ENCODE measurements around the gene ST6GALNAC1.

ST6GALNAC1 gene, protein sequence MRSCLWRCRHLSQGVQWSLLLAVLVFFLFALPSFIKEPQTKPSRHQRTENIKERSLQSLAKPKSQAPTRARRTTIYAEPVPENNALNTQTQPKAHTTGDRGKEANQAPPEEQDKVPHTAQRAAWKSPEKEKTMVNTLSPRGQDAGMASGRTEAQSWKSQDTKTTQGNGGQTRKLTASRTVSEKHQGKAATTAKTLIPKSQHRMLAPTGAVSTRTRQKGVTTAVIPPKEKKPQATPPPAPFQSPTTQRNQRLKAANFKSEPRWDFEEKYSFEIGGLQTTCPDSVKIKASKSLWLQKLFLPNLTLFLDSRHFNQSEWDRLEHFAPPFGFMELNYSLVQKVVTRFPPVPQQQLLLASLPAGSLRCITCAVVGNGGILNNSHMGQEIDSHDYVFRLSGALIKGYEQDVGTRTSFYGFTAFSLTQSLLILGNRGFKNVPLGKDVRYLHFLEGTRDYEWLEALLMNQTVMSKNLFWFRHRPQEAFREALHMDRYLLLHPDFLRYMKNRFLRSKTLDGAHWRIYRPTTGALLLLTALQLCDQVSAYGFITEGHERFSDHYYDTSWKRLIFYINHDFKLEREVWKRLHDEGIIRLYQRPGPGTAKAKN

DNA sequence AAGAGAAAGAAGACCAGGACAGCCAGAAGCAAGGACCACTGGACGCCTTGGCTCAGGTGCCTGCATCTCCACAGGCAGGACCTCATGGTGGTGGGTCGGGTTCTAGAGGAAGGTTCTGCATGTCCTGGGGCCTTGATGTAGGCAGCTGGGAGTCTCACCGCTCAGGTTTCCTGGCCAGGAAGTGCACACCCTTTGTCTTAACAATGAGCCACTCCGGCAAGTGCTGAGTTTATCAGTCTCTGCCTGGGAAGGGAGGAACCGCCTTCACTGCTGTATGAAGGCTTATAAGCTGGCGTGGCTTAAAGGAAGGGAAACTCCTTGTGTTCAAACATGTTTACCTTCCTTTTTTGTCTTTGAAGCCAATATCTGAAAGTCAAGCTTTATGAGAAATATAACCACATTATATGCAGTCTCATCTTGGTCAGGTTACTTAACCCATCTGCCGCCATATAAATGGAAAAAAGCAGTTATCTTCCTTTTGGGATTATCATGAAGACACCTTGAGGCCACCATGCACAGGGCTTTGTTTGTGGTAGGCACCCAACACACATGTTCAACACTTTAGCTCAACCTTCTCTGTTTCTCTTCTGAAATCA is at the start of gene ST6GALNAC1:
ST6GALNAC1 (minus strand) TSS at position 205 of the 596 bp plus-strand sequence; CDS start at position 86, 119 bp downstream.
- no peak for DNase-seq

DNA sequence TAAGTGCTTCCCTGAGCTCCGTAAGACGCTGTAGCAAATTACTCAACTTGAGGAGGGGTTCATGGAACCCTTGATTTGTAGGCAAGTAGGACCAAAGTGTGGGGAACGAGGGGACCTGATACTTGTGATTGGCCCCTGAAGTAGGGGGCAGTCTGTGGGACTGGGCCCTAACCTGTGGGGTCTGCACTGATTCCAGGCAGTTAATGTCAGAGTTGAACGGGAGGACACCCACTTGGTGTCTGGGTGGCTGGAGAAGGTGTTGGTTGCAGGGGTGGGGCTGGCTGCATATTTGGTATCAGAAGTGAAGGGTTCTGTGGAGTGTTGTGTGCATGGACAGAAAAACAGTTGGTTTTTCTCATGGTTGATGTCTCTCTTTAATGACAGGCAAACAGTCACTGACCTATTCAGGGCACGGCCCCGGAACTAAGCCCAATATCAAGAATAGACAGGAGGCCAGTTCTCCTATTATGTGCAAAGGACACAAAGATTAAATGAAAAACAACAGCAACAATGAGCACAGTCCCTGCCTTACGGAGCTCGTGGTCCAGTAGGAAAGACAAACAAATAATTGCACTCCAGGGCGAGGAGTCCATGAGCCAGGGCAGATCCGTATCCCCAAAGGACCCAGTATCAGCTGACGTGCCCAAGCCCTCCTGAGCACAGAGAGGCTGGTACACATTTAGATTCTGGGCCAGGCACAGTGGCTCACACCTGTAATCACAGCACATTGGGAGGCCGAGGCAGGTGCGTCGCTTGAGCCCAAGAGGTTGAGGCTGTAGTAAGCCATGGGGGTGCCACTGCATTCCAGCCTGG is 48.0 kb upstream of the ST6GALNAC1 start:
- DNase-seq, result no peak

DNA sequence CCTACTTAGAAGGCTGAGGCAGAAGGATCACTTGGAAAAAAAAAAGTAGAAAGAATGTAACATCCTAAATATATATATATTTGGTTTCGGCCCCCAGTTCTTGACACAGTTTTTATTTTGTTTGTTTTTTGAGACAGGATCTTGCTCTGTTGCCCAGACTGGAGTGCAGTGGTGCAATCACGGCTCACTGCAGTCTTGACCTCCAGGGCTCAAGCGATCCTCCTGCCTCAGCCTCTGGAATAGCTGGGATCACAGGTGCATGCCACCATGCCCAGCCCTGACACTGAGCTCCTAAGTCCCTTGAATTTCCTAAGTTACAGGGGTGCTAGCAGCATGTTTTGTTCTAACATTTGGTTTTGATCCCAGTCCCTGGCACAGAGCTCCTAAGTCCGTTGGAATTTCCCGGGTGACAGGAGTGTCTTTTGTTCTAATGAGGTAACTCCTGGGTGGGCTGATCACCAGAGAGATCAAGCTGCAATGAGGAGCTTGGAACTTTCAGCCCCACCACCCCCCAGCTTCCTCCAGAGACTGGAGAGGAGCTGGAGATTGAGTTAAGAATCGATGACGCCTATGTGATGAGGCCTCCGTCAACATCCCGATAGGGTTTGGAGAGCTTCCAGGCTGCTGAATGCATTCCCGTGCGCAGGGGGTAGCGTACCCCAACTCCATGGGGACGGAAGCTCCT is 47.2 kb upstream of the ST6GALNAC1 start:
- DNase-seq, result no peak

DNA sequence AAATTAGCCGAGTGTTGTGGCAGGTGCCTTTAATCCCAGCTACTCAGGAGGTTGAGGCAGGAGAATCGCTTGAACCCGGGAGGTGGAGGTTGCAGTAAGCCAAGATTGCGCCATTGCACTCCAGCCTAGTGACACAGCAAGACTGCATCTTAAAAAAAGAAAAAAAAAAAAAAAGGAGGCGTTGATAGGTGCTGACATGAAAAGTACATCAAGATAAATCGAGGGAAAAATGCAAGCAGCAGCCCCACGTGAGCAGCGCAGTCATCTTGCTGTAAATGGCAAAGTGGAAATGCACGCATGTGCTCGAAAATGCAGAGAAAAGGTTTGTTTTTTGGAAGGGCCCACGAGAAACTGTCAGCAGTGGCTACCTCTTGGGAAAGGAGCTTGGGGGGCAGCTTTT is 46.3 kb upstream of the ST6GALNAC1 start:
- DNase-seq, result no peak

DNA sequence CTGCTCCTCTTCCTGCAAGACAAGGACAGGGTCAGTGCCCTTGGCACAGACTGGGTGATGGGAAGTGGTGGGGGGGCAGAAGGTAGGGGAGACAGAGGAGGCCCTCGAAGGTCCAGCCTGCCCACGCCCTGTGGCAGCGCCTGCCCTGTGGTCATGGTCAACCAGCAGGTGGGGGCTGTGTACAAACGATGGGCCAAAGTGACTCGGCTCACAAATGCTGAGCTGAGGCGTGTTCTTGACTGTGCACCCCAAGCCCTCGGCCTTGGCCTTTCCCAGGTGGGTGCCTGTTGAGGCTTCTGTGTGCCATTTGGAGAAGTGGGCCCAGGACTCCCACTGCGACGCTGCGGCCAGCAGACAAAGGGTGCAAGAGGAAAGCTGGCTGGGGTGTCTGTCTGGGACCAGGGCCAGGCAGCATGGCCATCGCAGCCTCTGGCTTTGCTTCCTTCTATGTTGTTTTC is 44.6 kb upstream of the ST6GALNAC1 start:
- DNase-seq, result no peak

DNA sequence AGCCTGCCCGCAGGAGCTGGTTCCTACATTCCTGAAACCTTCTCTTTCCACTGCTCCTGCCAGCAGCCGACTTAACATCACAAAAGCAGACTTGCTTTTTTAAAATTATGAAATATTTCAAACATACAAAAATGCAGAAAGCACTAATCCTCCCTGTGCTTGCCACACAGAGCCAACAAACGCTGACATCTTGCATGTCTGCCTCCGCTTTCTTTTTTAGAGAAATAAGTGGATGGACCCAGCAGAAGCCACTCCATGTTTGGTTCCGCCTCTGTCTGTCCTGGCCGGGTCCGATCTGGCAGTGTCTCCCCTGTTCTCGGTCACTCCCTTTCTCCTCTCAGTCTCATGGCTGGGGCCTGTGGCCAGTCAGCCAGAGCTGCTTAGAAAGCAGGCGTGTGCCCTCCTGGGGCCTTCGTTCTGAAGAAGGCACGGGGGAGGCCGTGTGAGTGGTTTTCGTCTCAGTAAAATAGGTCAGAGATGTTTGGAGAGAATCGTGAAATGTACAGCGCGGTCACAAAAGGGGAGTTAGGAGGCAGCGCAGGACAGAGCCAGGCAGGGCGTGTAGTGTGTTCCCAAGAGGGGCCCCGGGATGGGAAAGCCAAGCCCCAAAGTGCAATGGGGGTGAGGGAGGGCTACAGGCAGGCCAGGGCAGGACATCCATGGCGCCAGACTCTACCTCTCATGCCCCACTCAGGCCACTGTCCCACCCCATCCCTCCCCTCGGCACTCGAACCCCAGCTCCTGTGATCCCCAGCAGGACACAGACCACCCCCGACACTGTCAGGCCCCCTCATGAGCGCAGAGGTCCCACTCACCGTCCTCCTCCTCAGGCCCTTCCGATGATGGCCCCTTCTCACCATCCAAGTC is 44.0 kb upstream of the ST6GALNAC1 start:
- DNase-seq, result peak; percentile 53

DNA sequence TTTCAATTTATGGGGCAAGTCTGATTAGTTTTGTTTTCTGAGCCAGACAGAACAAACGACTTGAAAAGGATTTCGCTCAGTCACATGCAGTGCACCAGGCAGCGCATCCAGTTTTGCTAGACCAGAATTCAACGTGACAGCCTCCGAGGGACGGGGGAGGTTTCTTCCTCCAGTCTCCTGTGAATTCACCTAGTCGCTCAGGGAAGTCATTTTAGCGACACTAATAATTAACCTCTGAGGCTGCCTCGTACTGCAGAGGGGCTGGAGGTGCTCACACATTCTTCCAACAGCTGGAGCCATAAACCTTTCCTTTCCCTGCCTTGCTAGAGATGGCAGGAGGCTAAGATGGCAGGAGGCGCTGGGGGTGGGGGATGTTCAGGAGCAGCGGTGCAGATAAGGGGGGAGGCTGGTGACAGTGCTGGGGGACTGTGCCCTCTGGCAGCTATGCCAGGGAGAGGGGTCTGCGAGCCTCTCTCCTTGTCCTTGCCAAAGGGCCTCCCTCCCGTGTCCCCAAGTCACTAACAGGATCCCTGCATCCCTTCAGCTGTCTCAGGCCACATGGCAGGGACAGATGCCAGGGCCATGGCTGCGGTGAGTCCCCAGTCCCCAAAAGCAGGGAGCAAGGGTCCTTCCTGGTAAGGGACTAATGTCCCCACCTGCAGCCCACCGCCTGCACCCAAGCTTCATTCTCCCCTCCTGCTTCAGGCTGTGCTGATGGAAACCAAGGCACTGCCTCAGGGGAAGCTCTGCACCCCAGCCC is 43.2 kb upstream of the ST6GALNAC1 start:
- DNase-seq, result no peak

DNA sequence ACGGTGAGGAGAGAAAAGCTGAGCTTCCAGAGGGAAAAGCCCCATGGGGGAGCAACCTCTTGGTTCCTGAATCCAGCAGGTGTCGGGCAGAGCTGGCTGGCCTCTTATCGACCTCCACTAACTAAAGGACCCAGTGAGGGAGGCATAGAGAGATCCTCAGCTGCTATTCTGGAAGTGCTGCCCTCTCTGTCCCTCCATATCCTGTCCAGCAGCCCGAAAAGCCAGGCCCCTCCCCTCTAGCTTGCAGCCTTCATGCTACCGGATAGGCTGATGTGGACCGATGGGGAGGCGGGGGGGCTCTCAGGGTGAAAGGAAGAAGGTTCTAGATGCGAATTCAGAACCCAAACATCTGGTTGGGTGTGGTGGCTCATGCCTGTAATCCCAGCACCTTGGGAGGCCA is 42.3 kb upstream of the ST6GALNAC1 start:
- no peak for DNase-seq

DNA sequence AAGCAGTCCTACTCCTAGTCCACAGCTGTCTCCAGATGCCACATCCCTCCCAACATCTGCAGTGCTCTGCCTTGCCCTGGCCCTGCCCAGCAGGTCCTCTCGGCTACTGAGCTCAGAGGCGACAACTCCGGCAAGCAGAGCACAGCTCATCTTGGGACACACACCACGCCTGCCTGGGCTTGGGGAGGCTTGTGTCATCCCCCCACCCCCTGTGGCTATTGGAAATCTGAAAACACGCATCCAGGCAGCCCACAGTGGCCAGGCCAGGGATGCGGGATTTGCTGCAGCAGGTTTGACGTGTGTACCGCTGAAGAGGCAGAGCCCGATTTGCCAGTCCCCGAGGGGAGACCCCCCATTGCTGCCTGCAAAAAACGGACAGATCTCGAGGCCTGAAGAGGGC is 41.8 kb upstream of the ST6GALNAC1 start:
- no peak for DNase-seq

DNA sequence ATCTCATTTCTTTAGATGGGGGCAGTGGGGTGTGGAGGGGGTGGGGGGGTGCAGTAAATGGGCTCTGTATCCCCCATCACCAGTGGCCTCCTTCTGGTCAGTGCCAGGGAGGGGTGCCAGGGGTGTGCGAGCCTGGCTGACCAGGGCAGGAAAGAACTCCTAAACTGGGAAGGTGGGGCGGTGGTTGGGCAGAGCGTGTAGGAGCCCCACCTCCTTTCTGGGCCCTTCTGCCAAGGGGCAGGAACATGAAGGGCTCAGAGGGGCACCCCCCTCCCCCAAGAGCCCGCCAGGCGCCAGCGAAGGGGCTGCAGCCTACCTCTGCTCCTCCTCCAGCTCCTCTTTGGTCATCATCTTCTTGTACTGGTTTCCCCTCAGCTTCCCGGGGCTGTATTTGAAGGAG is 41.2 kb upstream of the ST6GALNAC1 start:
- DNase-seq, result no peak

DNA sequence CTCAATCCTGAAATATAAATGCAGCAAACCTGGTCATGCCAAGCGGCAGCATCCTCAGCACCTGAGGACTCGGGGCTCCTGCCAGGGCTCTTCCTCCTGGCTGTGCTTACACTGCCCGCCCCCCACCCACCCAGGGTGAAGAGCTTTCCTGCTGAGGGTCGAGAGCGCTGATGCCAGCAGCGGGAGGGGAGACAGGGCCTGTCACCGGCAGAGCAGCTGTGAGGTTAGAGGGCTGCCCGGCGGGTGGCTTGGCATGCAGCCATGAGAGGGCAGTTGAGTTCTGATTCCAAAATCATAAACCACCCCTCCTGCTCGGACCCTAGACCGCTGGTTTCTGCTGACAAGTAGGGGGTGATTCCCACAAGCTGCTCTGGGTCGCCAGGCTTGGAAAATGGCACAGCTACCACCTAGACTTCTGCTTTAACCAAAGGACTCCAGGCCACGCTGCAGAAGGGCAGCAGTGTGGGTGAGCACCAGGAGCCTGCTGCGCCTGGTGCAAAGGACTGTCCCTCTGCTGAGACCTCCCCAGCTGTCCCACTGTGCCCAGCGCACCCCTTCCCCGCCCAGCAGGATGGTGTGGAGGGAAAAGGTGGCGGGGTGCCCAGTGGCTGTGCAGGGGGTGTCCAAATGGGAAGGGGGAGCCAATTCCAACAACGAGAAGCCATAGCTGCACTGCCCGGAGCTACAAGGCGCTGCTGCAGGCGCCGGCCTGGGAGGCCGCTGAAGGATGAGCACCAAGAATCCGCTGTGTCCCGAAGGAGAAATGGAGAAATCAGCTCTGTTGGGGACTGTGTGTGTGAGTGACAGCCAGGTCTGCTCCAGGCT is 40.6 kb upstream of the ST6GALNAC1 start:
- no peak for DNase-seq

DNA sequence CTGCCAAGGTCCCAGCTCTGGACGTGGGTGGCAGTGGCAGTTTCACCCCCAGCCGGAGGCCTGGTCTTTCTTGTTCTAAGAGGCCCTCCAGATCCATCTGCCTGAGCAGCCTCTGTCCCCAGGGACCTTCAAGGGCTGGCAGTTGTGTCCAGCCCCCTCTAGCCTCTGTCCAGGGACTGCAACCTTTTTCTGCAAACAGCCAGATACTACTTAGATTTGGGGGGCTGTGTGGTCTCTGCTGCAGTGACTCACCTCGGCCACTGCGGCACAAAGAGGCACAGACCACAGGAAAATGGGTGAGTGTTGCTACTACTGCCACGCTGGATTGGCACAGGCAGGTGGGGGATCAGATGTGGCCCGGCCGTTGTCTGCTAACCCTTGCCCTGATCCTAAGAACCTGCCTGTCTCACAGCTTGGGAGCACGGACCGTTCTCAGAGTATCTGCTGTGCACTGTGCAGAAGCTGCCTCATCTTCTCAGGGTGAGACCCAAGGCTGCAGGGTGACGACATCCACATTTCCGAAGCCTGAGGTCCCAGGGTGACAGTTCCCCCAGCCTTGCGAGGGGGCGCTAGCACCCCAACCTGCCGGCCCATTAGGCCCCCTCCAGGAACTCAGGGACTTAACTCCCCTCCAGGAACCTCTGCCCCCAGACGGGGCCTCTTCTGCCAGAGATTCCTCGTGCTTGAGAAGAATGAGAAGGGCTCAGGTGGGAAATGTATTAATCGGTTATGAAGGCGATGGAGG is 39.6 kb upstream of the ST6GALNAC1 start:
- DNase-seq, result no peak

DNA sequence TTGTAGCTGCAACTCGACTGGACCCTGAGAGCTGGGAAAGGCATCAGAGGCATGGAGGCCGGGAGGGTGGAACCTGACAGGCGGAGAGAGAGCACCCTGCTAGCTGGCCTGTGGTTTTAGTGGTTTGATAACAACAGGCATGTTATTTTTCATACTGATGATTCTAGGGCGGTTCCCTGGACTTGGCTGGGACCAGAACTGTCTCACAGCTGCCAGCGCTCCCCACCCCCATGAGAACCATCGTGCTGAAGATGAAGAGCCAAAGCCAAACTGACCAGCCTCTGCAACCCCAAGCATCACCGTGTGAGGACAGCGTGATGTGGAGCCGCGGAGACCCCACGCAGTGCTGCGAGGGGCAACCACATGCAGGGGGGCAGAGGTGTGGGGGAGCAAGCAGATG is 38.7 kb upstream of the ST6GALNAC1 start:
- DNase-seq, result no peak

DNA sequence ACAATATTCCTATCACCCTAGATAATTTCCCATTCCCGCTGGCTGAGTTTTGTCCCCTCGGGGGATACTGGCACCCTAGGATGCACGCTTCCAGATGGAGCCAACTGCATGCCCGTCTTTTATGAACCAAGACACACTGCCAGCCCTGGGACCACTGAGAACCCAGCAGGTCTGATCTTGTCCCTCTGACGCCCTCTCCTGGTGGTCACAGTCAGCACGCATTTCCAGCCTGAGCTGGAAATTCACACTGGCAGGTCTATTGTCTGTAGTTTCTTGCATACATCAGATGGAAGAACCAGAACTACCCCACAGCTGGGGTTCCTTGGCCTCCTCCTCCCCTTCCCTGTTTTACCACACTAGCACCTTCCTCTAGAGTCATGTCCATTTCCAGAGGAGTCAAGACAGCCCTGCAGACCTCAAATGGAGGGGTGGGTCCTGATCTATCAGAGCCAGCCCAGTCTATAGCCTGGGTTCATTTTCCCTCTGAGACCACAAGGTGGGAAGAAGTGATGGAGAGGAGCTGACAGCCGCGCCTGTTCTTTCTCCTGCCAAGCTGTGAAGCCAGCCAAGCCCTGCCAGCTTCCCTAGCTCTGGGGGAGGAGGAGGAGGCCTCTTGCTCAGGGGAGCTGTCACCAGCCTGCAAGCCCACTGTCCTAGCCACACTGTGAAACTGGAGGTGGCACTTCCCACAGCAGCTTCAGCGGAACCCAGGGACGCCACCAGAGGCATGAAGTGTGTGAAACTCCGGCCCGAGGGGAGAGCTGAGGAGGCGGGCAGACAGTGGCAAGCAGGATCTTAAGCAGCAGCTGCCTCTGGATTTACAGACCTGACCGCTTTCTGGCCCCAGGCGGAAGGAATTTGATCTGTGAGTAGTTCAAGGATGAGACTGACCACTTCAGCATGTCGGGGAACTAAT is 37.9 kb upstream of the ST6GALNAC1 start:
- peak; percentile 42 for DNase-seq

DNA sequence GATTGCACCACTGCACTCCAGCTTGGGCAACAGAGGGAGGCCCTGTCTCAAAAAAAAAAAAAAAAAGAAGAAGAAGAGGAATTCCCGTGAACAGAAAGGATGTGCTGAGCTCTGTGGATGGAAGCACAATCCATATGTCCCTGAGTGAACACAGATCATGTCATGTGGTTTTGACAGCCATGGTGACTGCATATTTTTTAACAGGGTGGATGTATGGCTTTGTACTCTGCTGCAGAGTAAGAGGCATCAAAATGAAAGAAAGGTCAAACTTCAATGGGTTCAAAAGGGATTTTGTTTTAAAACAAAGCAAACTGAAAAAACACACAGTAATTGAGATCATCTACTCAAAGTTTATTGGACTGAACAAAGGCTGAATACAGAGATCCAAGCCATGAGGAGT is 35.7 kb upstream of the ST6GALNAC1 start:
- DNase-seq, result no peak

DNA sequence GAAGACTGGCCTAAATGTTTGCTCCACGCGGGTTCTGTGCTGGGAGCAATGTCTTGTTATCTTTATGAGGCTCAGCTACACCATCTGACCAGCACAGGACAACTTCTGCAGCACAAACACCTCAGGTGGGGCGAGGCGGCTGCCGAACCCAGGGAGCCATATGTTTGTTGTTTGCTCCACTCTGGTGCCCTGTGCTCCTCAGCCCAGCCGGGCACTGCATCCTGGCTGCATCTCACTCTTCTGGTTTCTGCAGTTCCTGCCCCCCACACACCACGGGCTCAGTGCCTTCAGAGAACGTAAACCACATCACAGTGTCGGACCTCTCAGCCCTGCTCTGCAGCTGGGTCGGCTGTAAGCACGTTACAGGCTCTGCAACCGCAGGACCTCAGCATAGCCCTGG is 34.8 kb upstream of the ST6GALNAC1 start:
- no peak for DNase-seq

DNA sequence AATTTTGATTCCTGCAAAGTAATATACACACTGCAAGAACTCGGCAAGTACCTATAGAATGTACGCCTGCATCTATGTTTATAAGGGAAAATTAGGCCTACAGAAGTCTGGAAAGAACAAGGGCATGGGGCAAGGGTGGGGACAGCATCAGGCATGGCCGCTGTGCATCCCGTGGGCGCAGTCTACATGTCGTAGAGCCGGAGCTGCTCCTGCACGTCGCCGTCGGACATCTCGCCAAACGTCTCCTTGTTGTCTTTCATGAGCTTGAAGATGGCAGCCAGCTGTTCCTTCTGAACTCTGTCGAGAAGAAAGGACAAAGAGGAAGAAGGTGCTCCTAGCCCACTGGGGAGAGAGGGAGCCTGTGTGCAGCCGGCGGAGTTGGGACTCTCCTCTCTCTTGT is 33.8 kb upstream of the ST6GALNAC1 start:
- DNase-seq, result no peak

DNA sequence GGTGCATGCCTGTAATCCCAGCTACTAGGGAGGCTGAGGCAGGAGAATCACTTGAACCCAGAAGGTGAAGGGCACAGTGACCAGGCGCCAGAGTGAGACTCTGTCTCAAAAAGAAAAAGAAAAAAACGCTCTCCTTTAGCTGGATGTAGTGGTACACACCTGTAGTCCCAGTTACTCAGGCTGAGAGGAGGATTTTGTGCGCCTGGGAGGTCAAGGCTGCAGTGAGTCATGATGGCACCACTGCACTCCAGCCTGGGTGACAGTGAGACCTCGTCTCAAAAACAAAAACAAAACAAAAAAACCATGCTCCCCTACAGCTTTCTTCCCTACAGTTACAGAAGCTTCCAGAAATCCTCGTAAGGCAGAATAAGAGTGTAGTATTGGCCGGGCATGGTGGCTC is 33.1 kb upstream of the ST6GALNAC1 start:
- DNase-seq, result no peak

Measured in midbrain (tissue), 1 donor.